ENCODE data around the gene NUDT16L1.
"Not testable (repeated sequence)": the region's sequence is repeated elsewhere in the genome, so short reads cannot be mapped to it uniquely, and the experiment has no call there.

NUDT16L1 gene

DNA sequence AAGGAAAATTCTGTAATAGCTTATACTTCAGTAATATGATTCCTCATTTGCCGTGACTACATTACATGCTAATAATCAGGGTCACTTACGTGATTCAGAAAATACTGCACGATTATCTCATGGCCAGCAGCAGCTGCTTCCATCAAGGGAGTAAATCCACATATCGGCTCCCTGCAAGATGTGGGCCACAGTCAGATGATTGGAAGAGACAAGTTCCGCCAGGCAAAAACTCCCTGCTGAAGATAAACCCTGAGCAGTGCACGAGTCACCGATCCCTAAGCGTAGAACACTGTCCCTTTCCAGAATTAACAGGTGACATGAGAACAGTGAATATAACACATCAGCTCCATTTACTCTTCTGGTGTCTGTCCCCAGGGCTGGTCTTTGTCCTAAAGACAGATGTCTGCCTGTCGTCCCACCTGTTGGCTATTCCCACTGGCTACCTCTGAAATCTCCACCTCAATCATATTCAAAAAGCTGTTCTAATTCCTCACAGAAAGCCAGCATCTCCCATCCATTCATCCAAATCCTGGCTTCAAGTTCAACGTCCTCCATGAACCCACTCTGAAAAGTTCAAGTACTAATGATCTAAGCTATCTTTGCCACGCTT is 31.4 kb downstream of the NUDT16L1 start:
- no peak for DNase-seq (ENCODE audit: low read depth)

DNA sequence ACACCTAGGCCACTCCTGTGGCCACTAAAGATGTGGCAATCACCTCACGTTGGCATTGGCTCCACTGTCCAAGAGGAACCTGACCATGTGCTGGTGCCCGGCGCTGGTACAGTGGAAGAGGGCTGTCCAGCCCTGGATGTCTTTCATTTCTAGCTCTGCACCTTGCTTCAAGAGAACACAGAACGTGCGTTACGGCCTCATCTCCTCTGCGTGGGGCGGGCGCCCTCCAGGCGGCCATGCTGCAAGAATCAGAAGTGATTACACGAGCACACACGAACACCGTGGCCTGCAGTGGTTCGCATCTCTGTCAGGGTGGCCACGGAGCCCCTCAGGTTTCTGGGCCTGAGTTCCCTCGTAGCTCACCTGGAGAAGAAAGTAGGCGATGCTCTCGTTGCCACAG is 33.3 kb downstream of the NUDT16L1 start:
- DNase-seq (ENCODE audit: low read depth) = no peak

- no peak for DNase-seq (ENCODE audit: low read depth)
These were observed 35.3 kb downstream of the NUDT16L1 start for GRCh38 chr16:4728676-4729075.

DNA sequence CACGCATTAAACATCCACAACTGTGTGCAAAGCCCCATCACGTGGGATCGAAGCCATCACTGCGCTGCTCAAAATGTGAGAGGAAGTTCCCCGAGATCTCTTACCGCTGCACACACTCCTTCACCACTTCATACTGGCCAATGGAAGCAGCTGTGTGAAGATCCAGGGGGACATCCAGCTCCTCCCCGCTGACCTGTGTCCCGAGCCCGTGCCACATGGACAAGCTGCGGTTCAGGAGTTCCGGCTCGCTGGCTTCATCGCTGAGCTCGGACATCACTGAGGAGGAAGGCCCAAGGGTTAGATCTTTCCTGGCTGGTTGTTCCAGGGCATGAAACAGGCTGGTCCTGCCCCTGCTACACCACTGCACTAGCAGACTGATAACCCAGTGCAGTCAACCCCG is 36.5 kb downstream of the NUDT16L1 start:
- DNase-seq (ENCODE audit: low read depth) = no peak

GRCh38 chr16:4733211-4733742 is 39.9 kb downstream of the NUDT16L1 start:
- no peak for DNase-seq (ENCODE audit: low read depth)

DNA sequence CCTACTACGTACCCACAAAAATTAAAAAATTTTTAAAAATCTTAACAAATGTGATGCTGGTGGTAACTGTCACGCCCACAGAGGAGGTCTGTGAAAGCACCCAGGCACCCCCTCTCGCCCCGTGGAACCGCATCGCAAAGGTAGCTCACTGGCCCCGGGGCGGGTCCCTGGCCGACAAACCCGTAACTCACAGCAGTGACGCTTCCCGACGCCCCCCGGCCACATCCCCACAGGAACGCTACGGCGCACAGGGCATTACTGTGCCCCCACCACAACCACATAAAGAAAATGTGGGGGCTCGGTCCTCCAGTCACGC is 40.3 kb downstream of the NUDT16L1 start:
- no peak for DNase-seq (ENCODE audit: low read depth)

GRCh38 chr16:4734063-4734729 is 40.8 kb downstream of the NUDT16L1 start, which contains the start of the genes ANKS3 and DNAAF8:
Gene ANKS3, minus strand, starts transcription at chr16:4734271. Its CDS starts 4,122 bp downstream, at chr16:4730149.
Gene DNAAF8, plus strand, starts transcription at chr16:4734537. Its CDS starts 1,978 bp downstream, at chr16:4736515.
- DNase-seq (ENCODE audit: low read depth) = peak; percentile 58

DNA sequence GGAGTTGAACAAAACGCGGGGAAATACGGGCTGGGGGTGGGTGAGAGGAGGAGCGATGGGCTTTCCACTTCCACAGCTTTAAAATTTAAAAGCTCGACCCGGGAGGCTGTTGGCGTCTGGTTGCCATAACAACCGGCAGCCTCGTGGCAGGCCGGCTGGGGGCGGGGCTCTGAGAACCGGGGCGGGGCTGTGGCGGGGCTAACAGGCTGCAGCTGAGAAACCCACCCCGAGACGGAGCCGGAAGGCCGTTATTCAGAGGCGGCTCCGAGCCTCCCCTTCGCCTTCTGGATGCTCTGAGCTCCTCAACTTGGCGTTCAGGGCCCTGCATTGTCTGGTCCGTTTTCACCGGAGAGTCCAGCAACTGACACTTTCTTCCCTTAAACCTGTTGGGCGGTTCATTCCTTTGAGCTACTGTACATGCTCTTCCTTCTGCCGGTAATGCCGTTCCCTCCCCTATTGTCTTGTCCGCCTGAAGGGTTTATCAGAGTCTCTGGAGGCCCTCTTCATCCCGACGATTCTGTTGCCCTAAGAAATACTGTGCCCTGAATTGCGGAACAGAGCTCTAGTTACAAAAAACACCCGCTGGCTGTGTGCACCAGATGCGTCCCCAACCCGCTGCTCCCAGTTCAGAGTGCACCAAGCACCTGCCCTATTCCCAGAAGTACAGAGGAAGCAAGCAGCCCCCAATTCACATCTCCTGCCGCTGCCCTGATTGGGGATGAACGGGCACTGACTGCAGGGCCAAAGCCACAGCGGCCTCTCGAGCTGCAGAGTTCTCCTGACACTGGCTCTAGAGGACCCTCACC is 41.6 kb downstream of the NUDT16L1 start:
- peak; percentile 93 for DNase-seq (ENCODE audit: low read depth)

GRCh38 chr16:4736546-4736945 is 43.2 kb downstream of the NUDT16L1 start:
- DNase-seq (ENCODE audit: low read depth) = no peak

GRCh38 chr16:4737545-4737944 is 44.2 kb downstream of the NUDT16L1 start:
- no peak for DNase-seq (ENCODE audit: low read depth)

DNA sequence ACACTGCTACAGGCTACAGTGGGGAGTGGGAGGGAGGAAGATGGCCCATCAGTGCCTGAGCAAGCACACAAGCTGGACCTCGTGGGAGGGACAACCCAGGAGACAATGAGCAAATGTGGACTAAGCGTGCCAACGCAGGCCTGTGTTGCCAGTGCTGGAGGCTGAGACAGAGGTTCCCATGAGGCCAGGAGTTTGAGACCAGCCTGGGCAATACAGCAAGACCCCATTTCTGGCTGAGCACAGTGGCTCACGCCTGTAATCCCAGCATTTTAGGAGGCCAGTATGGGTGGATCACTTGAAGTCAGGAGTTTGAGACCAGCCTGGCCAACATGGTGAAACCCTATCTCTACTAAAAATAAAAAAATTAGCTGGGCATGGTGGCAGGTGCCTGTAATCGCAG is 45.0 kb downstream of the NUDT16L1 start:
- DNase-seq (ENCODE audit: low read depth) = not testable (repeated sequence)

DNA sequence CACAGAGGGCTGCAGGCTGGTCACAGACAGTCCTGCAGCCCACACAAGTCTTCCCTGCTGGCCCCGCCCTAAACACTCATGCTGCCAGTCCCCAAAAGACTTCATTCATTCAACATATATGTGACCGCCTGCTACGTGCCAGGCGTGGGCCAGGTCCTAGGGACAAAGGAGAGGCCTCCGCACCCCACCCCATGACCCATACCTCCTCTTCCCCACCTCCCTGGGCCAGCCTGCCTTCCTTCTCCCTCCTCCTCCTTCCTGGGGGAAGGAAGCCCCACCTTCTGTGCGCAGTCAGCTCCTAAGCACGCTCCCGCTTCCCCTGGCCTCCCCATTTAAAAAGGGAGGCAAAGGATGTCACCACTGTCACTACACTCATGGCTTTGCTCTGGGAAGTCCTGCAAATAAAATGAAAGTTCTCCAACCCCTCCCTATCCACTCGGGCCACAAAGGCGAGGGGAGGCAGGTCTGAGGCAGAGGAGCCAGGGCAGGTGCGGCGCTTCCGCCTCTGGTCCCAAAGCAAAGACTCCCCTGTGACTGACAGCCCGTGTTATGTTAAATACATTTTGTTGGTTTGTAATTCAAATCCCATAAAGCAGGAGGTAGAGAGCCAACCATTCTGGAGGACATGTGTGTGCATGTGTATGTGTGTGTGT is 50.0 kb downstream of the NUDT16L1 start:
- no peak for DNase-seq (ENCODE audit: low read depth)

DNA sequence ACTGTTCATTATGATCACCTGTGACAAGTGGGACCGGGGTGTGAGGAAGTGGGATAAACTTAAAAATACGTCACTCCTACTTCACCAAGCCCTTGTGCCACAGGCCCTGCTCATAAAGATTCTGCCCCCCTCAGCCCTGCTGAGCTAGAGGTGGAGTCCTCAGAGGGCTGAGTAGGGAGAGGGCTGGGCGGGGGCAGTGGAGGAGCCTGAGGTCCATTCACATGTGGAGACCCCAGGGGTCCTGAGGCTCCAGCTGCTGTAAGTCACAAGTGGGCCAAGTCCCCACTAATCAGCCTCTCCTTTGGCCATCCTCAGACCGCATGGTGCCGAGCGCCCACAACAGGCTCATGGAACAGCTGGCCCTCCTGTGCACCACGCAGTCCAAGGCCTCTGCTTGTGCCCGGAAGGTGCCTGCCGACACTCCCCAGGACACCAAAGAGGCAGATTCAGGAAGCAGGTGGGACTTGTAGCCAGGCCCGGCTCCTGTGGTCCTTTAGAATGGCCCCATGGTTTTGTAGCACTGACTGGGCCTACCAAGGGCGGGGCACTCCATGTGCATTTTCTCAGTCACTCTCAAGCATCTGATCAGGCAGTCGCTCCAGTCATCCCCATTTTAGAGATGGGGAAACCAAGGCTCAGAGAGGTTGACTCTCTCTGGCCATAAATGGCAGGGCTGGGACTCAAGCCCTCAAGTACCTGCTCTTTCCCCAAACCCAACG is 51.4 kb downstream of the NUDT16L1 start:
- no peak for DNase-seq (ENCODE audit: low read depth)

DNA sequence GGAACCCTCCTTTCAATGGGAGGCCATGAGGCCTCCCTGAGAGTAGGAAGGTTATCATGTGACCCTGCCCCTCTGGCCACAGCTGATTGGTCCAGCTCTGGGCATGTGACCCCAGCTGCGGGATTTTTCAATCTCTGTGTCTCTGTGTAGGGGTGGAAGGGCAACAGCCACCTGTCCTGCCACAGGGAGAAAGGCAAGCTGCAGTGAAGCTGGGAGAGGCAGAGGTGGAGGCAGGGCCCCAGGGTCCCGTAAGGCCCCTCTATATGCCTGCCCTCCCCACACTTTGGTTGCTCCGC is 51.9 kb downstream of the NUDT16L1 start:
- no peak for DNase-seq (ENCODE audit: low read depth)

All from stimulated activated CD8-positive, alpha-beta memory T cell treated with anti-CD3 and anti-CD28 coated beads, Interleukin-15, amount 100 ng/mL, for 1 hour (primary cell).